A673 (cell line): ENCODE results near the gene RBM15. TPM values are rescaled to one million over a fixed set of nuclear protein-coding genes. Genes with fewer than 3 reads are reported as not detected.

Experiments used
- Bru-seq: library from RNA; stranded (reverse); fragments of 400-500 nt; gene quantifications from one replicate; lab custom pipeline; 2021; lab: Mats Ljungman, UMichigan
- BruChase-seq, 2 experiments: library from RNA; stranded (reverse); fragments of 400-500 nt; gene quantifications; one replicate each; lab custom pipeline; 2021; lab: Mats Ljungman, UMichigan
- BruUV-seq: library from RNA; stranded (reverse); fragments of 400-500 nt; replicated peaks from 2 replicates; lab custom pipeline; 2021; lab: Mats Ljungman, UMichigan
- CTCF ChIA-PET: fragments of 300-600 bp; sonication (Branson Sonifier 250); formaldehyde crosslinking; loops from one replicate; lab custom pipeline; 2022; ENCODE audit warnings: antibody characterized with exemption; lab: Charles Lee
- POLR2A ChIA-PET: fragments of 300-600 bp; sonication (Branson Sonifier 250); formaldehyde crosslinking; loops from one replicate; lab custom pipeline; 2022; ENCODE audit warnings: antibody characterized with exemption; ENCODE audit not compliant: low non-redundant PET; lab: Charles Lee
- DNase-seq: peaks from one replicate; pipeline ENCODE4 v3.0.0-alpha.2; 2015; ENCODE audit warnings: low spot score
- H3K27ac ChIP-seq: fragments of 200-600 bp; sonication (generic); 2 replicates; pipeline ENCODE4 v1.5.1; 2016; ENCODE audit warnings: mixed run types, low read depth, mild to moderate bottlenecking, mixed read lengths, antibody characterized with exemption, low read length; ENCODE audit not compliant: poor library complexity, severe bottlenecking
- H3K27me3 ChIP-seq: fragments of 200-600 bp; sonication (generic); replicated peaks from 2 replicates; pipeline ENCODE4 v1.6.1; 2017; ENCODE audit warnings: mixed run types, low read depth, mild to moderate bottlenecking, mixed read lengths, antibody characterized with exemption, low read length; ENCODE audit not compliant: insufficient read depth, poor library complexity
- H3K36me3 ChIP-seq: fragments of 200-600 bp; sonication (generic); 2 replicates; pipeline ENCODE4 v1.6.1; 2016; ENCODE audit warnings: mixed run types, mild to moderate bottlenecking, mixed read lengths, antibody characterized with exemption, low read length; ENCODE audit not compliant: insufficient read depth, poor library complexity, severe bottlenecking
- H3K4me1 ChIP-seq: fragments of 200-600 bp; sonication (generic); 2 replicates; pipeline ENCODE4 v1.6.1; 2017; ENCODE audit warnings: mixed run types, mild to moderate bottlenecking, mixed read lengths, antibody characterized with exemption, low read length; ENCODE audit not compliant: insufficient read depth, poor library complexity, severe bottlenecking
- H3K4me3 ChIP-seq: fragments of 200-600 bp; sonication (generic); 2 replicates; pipeline ENCODE4 v1.5.1; 2016; ENCODE audit warnings: low read depth, mixed run types, mild to moderate bottlenecking, mixed read lengths, low read length; ENCODE audit not compliant: poor library complexity, severe bottlenecking
- H3K9me3 ChIP-seq: fragments of 200-600 bp; sonication (generic); 2 replicates; pipeline ENCODE4 v1.6.1; 2016; ENCODE audit warnings: mixed run types, low read depth, mild to moderate bottlenecking, mixed read lengths, antibody characterized with exemption, low read length; ENCODE audit not compliant: poor library complexity, severe bottlenecking
- EZH2 ChIP-seq: fragments of 200-600 bp; sonication (generic); IDR thresholded peaks from 2 replicates; pipeline ENCODE4 v1.6.1; 2017; ENCODE audit warnings: borderline replicate concordance, low read depth, mild to moderate bottlenecking, mixed read lengths, antibody characterized with exemption, low read length; ENCODE audit not compliant: poor library complexity, severe bottlenecking
- intact Hi-C: fragments of 100-400 bp; cut with micrococcal nuclease; formaldehyde crosslinking; loops from one replicate; pipeline ENCODE4 v1.10.0; 2022; ENCODE audit not compliant: unreplicated experiment
- long read RNA-seq: library from polyadenylated mRNA; stranded (forward); transcript quantifications from one replicate; pipeline ENCODE4 v2.0.0, GENCODE V29; 2022
- total RNA-seq: library from RNA; stranded (reverse); gene quantifications from 2 replicates; pipeline ENCODE4 v1.2.3, GENCODE V29; 2021
- TF ChIP-seq, protein P1 (sequence below): fragments of 300-800, 200-600 bp; sonication (generic); conservative IDR thresholded peaks from 2 replicates; pipeline ENCODE4 v1.5.1; 2017; ENCODE audit warnings: low read depth, mild to moderate bottlenecking, antibody characterized with exemption, low read length, moderate library complexity, mixed read lengths

RBM15 gene, protein sequence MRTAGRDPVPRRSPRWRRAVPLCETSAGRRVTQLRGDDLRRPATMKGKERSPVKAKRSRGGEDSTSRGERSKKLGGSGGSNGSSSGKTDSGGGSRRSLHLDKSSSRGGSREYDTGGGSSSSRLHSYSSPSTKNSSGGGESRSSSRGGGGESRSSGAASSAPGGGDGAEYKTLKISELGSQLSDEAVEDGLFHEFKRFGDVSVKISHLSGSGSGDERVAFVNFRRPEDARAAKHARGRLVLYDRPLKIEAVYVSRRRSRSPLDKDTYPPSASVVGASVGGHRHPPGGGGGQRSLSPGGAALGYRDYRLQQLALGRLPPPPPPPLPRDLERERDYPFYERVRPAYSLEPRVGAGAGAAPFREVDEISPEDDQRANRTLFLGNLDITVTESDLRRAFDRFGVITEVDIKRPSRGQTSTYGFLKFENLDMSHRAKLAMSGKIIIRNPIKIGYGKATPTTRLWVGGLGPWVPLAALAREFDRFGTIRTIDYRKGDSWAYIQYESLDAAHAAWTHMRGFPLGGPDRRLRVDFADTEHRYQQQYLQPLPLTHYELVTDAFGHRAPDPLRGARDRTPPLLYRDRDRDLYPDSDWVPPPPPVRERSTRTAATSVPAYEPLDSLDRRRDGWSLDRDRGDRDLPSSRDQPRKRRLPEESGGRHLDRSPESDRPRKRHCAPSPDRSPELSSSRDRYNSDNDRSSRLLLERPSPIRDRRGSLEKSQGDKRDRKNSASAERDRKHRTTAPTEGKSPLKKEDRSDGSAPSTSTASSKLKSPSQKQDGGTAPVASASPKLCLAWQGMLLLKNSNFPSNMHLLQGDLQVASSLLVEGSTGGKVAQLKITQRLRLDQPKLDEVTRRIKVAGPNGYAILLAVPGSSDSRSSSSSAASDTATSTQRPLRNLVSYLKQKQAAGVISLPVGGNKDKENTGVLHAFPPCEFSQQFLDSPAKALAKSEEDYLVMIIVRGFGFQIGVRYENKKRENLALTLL
- total RNA-seq (59.9 and 60.3 TPM in 2 replicates), Bru-seq, nascent RNA (percentile 98 among the genes with signal in this experiment), BruChase-seq, experiment 1, labeled RNA remaining after a 2-hour chase (percentile 100 among the genes with signal in this experiment), BruChase-seq, experiment 2, labeled RNA remaining after a 6-hour chase (percentile 97 among the genes with signal in this experiment)
- long read RNA-seq, full-length matches to known transcripts = 38 of 46 reads
- long read RNA-seq, partial matches to known transcripts = 0 of 46 reads
- long read RNA-seq, other reads (novel, unspliced or antisense) = 8 of 46 reads

DNA sequence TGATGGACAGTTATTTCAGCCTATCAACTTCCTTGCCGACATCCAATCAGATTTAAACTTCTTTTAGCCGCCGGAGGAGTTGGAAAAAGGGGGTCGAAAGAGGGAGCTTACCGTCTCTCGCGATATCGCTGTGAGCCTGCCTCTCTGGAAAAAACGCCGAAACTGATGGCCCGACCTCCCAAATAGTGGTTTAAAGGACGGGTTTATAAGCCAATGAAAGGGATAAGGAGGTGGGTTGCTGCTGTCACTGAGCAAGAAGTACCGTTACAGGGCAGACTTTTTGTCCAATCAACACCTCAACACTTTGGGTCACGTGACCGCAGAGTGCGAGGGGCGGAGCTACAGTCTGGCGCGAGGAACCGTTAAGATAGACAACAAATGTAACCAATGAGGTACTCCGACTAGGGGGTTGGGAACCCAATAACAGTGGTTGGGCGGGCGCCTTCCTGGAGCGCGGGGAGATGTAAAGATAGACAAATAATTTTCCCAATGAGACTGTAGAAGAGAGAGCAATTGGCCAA, at the start of gene RBM15:
Gene RBM15 (plus strand): TSS at position 492 of the 521 bp plus-strand sequence. CDS start 29 bp downstream, at position 521.
- H3K4me1 ChIP-seq = peaks cover 35% of the 10 kb centered on the region
- H3K27me3 ChIP-seq = no peaks in the 10 kb centered on the region
- no peaks in the 10 kb centered on the region for H3K9me3 ChIP-seq
- BruUV-seq = no TSS peak
- peak within 1 kb of the TSS; percentile 98 for H3K27ac ChIP-seq
- H3K36me3 ChIP-seq = peaks cover 38% of the 10 kb centered on the region
- DNase-seq = peak; percentile 100
- ChIA-PET CTCF (interaction anchor here (0.5 to 1.3 kb wide), 2 partner anchors 131 to 822 kb away, joined by 5 to 12 read pairs; no protein-coding TSS in a partner anchor), POLR2A (no interaction called here)
- peak within 1 kb of the TSS; percentile 75 for H3K4me3 ChIP-seq
- intact Hi-C loops = loop anchor here (2.0 kb wide), 1 partner anchor 68 kb away; the partner anchor contains the start of gene LAMTOR5
- TF ChIP-seq, protein P1, sequence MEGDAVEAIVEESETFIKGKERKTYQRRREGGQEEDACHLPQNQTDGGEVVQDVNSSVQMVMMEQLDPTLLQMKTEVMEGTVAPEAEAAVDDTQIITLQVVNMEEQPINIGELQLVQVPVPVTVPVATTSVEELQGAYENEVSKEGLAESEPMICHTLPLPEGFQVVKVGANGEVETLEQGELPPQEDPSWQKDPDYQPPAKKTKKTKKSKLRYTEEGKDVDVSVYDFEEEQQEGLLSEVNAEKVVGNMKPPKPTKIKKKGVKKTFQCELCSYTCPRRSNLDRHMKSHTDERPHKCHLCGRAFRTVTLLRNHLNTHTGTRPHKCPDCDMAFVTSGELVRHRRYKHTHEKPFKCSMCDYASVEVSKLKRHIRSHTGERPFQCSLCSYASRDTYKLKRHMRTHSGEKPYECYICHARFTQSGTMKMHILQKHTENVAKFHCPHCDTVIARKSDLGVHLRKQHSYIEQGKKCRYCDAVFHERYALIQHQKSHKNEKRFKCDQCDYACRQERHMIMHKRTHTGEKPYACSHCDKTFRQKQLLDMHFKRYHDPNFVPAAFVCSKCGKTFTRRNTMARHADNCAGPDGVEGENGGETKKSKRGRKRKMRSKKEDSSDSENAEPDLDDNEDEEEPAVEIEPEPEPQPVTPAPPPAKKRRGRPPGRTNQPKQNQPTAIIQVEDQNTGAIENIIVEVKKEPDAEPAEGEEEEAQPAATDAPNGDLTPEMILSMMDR = no peak
- no peak for TF ChIP-seq EZH2

DNA sequence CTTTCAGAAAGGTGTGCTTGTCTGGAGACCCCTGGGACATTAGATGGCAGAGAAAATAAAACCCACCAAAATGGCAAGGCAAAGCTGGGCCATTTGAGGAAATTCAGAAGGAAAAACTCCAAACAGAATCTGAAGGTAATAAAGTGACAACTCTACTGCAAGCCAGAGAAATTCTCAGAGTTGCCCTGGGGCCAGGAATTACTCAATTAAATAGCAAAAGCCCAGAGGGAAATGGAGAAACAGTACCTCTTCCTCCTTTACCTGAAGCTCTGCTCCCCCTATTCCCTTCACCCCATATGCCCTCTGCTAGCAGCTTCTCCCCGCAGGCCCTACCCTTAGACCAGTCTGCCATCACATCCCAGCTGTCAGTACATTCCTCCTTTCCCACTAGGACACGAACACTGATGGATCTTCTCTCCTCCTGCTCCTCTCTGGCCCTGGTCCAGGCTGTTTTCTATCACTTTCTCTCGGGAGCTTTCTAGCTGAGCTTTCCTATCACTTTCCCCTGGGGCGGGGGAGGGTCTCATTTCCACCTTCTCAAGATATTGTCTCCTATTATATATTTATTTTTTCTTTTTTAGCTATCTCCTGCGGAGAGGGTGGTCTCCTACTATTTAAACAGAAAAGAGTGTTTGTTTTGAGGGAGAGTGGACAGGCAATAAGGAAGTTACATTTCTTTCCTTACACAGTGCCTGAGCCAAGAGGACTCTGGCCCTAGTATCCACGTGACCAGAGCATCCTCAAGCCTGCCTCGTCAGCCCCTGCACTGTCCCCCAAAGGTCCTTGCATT, 47.7 kb upstream of the RBM15 start:
- Histone ChIP-seq H3K36me3 (no peaks in the 10 kb centered on the region), H3K27me3 (no peaks in the 10 kb centered on the region), H3K4me1 (no peaks in the 10 kb centered on the region), H3K27ac (no peak overlapping the region), H3K9me3 (no peaks in the 10 kb centered on the region), H3K4me3 (no peak overlapping the region)
- no peak for DNase-seq
- TF ChIP-seq, protein P1 = no peak
- TF ChIP-seq EZH2 = no peak
- BruUV-seq = no TSS peak
- ChIA-PET CTCF (interaction anchor here (0.7 to 1.3 kb wide), 2 partner anchors 56 to 205 kb away, joined by 3 read pairs; no protein-coding TSS in a partner anchor), POLR2A (interaction anchor here (0.7 kb wide), 1 partner anchor 11 kb away, joined by 7 read pairs; no protein-coding TSS in a partner anchor)
- intact Hi-C loops = no loop called here
